Esophagus muscularis mucosa (tissue), 4 donors: Measurements from ENCODE around the gene LDLRAD3.

ENCODE experiments used
- EP300 ChIP-seq: sonication (generic); formaldehyde crosslinking; IDR thresholded peaks from one replicate; pipeline ENCODE4 v1.6.1; 2017; ENCODE audit warnings: antibody characterized with exemption
- POLR2A ChIP-seq: fragments of 450-650 bp; IDR thresholded peaks from one replicate; pipeline ENCODE4 v1.6.1; 2017; ENCODE audit warnings: antibody characterized with exemption, moderate library complexity, mild to moderate bottlenecking, low read depth
- TF ChIP-seq, protein P1 (sequence below), 3 experiments: fragments of 200-600 bp in 2 of 3; fragments of 450-650 bp in 1 of 3; sonication (generic) in 2 of 3; IDR thresholded peaks; one replicate each; pipeline ENCODE4 v1.5.1; 2017 to 2019; ENCODE audit warnings: antibody characterized with exemption in 3 of 3, mild to moderate bottlenecking in 2 of 3, moderate library complexity in 1 of 3

GRCh38 chr11:36054628-36055027, 110.8 kb downstream of the LDLRAD3 start:
- TF ChIP-seq, protein P1, sequence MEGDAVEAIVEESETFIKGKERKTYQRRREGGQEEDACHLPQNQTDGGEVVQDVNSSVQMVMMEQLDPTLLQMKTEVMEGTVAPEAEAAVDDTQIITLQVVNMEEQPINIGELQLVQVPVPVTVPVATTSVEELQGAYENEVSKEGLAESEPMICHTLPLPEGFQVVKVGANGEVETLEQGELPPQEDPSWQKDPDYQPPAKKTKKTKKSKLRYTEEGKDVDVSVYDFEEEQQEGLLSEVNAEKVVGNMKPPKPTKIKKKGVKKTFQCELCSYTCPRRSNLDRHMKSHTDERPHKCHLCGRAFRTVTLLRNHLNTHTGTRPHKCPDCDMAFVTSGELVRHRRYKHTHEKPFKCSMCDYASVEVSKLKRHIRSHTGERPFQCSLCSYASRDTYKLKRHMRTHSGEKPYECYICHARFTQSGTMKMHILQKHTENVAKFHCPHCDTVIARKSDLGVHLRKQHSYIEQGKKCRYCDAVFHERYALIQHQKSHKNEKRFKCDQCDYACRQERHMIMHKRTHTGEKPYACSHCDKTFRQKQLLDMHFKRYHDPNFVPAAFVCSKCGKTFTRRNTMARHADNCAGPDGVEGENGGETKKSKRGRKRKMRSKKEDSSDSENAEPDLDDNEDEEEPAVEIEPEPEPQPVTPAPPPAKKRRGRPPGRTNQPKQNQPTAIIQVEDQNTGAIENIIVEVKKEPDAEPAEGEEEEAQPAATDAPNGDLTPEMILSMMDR (IDR thresholded peaks at IDR 0.05), result no peak
- TF ChIP-seq POLR2A, result no peak
- no peak for TF ChIP-seq EP300
